ENCODE measurements around the gene EFCAB12. TPM values are rescaled to one million over a fixed set of nuclear protein-coding genes. Genes with fewer than 3 reads are reported as not detected.

Gene EFCAB12
- total RNA-seq, 2 experiments from 2014 or later, result 0.56 to 1.4 TPM

DNA sequence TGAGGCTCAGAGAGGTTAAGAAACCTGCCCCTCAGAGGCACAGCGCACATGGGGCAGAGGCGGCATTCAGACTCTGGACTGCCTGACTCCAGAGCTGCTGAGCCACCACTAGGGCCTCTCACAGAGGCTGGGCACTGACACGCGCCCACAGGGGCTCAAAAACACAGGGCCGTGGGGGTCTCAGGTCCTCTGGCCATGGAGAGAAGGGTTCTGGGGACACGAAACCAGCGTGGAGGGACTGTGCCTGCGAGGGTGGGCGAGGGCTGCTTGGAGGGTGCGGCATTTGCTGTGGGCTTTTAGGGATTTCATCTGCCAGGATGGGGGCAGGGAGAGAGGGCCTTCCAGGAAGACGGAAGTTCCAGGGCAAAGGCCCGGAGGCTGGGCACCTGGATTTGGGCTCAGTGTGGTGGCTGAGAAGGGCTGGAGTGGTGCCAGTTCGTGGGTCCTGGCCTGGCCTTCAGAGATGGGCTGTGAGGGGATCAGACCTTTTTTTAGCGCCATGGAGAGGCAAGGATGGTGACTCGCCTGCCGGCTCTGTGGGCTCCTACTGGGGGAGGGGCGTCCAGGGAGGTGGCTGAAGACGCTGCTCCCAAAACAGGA, 69.6 kb downstream of the EFCAB12 start:
- no peaks in the 10 kb centered on the region for H3K27me3 Mint-ChIP-seq
- DNase-seq (no peak), ATAC-seq (no peak)
- no peaks in the 10 kb centered on the region for H3K9me3 Mint-ChIP-seq (ENCODE audit: low read depth)
- H3K4me3 Mint-ChIP-seq, result no peak overlapping the region
- H3K36me3 Mint-ChIP-seq, result no peaks in the 10 kb centered on the region
- CTCF ChIA-PET, result no interaction called here
- H3K4me1 Mint-ChIP-seq, result no peaks in the 10 kb centered on the region
- H3K27ac Mint-ChIP-seq, result no peak overlapping the region

DNA sequence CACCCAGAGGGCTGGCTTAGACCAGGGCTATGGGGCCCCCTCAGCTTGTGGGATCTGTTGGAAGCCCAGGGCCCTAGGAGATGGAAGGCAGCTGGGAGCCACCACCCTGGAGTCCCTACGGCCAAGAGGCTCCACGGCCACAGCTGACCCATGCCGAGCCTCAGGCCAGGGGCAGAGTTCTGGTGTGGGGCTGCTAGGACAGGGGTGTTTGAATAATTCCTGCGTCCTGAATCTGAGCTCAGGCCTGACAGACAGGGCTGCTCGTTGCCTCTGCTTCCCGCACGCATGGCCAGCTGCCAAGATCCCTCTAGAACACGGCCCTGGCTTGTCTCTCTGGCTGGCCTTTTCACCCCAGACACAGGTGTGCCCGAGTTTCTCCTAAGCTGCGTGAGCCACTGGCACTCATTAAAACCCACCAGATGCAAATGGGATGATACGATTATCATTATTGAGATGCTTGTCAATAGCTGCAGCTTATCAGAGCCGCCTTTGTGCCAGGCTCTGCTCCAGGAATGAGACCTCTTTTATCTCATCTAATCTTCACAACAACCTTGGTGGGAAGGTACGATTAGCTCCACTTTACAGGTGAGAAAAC, 70.2 kb downstream of the EFCAB12 start:
- no peaks in the 10 kb centered on the region for H3K36me3 Mint-ChIP-seq
- H3K27me3 Mint-ChIP-seq, result no peaks in the 10 kb centered on the region
- H3K27ac Mint-ChIP-seq, result no peak overlapping the region
- CTCF ChIA-PET, result no interaction called here
- no peaks in the 10 kb centered on the region for H3K4me1 Mint-ChIP-seq
- H3K4me3 Mint-ChIP-seq, result no peak overlapping the region
- H3K9me3 Mint-ChIP-seq (ENCODE audit: low read depth), result no peaks in the 10 kb centered on the region
- ATAC-seq (no peak), DNase-seq (no peak)

DNA sequence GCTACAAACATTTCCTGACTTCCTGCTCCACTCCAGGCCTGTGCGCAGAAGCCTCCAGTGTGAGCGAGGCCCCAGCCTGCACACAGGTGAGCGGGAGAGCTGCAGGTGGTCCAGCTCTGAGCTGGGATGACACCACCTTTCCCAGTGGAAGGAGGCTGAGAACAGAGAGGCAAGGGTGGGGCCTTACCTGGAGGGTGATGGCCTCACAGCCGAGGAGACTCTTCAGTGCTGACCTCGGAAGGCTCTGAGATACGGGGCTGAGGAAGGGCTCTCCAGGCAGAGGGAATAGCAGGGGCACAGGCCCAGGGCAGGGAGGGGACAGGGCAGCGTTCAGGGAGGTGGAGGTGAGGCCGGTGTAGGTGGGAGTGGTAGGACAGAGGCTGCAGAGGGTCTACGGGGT, 70.8 kb downstream of the EFCAB12 start:
- H3K4me3 Mint-ChIP-seq, result no peak overlapping the region
- no peak for ATAC-seq
- no peak overlapping the region for H3K27ac Mint-ChIP-seq
- no peaks in the 10 kb centered on the region for H3K27me3 Mint-ChIP-seq
- no peaks in the 10 kb centered on the region for H3K36me3 Mint-ChIP-seq
- no peaks in the 10 kb centered on the region for H3K9me3 Mint-ChIP-seq (ENCODE audit: low read depth)
- DNase-seq, result no peak
- H3K4me1 Mint-ChIP-seq, result no peaks in the 10 kb centered on the region
- CTCF ChIA-PET, result no interaction called here

DNA sequence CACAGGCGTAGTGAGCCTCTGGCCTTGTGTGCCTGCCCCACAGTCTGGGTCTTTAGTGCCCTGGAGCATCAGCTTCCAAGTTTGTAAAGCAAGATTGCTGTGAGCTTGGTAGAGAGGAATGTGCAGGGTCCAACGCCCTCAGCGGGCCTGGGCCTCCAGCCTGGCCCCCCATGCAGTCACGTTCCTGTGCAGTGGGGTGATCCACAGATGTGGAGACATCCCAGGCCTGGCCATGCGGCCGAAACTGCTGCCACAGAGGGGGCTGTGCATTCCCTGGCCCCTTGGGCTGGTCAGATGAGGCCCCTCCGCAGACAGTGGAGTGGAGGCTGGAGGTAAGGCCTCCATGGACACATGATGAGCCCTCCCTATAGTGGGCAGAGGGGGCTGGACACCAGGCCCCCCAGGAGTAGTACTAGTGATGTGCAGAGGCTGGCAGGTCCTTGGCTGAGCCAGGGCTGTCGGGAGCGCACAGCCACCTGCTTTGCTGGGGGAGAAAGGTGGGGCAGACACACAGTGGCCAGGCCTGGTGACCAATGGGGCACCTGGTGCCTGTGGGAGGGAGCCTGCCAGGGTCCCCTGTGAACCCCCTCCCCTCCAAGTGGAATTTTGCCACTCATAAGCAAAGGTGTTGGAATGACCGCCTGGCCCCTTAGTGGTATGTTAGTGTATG, 71.5 kb downstream of the EFCAB12 start:
- no peaks in the 10 kb centered on the region for H3K4me1 Mint-ChIP-seq
- H3K36me3 Mint-ChIP-seq, result no peaks in the 10 kb centered on the region
- CTCF ChIA-PET, result no interaction called here
- DNase-seq (no peak), ATAC-seq (no peak)
- no peak overlapping the region for H3K4me3 Mint-ChIP-seq
- H3K9me3 Mint-ChIP-seq (ENCODE audit: low read depth), result no peaks in the 10 kb centered on the region
- H3K27ac Mint-ChIP-seq, result no peak overlapping the region
- no peaks in the 10 kb centered on the region for H3K27me3 Mint-ChIP-seq

DNA sequence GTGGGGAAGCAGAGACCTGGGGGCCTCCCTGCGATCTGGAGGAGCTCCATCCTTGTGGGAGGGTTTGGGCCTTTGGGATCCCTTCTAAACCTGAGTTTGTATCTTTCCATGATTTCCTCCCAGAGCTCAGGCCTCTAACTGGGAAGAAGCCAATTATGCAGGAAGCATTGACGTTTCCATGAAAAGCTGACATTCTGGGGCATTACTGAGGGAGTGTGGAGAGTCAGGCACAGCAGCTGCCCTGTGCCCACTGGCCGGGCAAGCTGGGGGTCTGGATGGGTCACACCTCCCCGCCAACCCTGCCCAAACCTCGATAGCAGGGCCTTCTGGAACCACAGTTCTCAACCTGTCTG, 74.9 kb downstream of the EFCAB12 start:
- no peak overlapping the region for H3K27ac Mint-ChIP-seq
- H3K9me3 Mint-ChIP-seq (ENCODE audit: low read depth), result no peaks in the 10 kb centered on the region
- peaks cover 4% of the 10 kb centered on the region for H3K27me3 Mint-ChIP-seq
- DNase-seq (no peak), ATAC-seq (no peak)
- no peak overlapping the region for H3K4me3 Mint-ChIP-seq
- no peaks in the 10 kb centered on the region for H3K36me3 Mint-ChIP-seq
- H3K4me1 Mint-ChIP-seq, result no peaks in the 10 kb centered on the region
- CTCF ChIA-PET, result interaction anchor here (1.3 kb wide), 1 partner anchor 10 kb away, joined by 3 read pairs; no protein-coding TSS in a partner anchor

DNA sequence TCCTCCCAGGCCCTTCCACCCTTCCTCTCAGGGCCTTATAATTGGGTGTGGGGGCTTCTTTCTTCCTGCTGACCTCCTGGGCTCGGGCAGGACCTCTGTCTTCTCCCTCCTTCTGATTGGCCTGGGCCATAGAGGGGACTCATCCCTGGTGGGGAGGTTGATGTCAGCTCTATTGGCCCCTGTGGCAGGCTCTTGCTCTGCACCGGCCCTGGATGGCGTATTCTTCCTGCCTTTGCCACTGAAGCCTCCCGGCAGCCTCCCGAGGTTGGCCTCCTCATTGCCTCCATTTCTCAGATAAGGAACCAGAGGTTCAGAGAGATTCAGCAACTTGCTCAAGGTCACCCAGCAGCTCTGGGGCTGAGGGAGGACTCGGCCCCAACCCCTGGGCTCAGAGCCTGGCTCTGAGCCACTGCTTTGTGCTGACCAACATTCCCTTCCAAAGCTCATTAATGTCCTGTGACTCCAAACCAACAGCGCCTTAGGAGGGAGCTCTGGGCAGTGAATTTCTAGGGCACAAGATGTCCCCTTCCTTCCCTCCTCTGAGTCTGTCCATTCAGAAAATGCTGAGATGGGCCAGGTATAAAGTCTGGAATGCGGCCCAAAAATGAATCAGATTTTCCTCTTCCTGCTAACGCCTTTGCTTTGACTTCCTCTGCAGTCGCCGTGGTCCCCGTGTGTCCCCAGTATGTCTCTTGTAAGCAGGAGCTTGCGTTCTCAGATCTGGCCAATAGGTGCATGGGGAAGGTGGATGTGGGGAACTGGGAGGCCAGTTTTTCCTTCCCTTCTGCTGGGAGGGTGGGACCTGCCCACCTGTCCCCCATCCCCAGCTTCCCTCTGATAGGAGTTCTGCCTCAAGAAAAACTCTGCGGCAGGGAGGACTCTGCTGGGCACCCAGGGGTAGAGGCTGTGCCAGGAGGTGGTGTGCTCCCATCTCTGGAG, 75.5 kb downstream of the EFCAB12 start:
- peaks cover 4% of the 10 kb centered on the region for H3K27me3 Mint-ChIP-seq
- no peaks in the 10 kb centered on the region for H3K36me3 Mint-ChIP-seq
- H3K4me3 Mint-ChIP-seq, result no peak overlapping the region
- no peaks in the 10 kb centered on the region for H3K9me3 Mint-ChIP-seq (ENCODE audit: low read depth)
- no peaks in the 10 kb centered on the region for H3K4me1 Mint-ChIP-seq
- no peak overlapping the region for H3K27ac Mint-ChIP-seq
- ATAC-seq, result no peak
- no peak for DNase-seq
- CTCF ChIA-PET, result interaction anchor here (1.3 kb wide), 1 partner anchor 9 kb away, joined by 3 read pairs; no protein-coding TSS in a partner anchor

DNA sequence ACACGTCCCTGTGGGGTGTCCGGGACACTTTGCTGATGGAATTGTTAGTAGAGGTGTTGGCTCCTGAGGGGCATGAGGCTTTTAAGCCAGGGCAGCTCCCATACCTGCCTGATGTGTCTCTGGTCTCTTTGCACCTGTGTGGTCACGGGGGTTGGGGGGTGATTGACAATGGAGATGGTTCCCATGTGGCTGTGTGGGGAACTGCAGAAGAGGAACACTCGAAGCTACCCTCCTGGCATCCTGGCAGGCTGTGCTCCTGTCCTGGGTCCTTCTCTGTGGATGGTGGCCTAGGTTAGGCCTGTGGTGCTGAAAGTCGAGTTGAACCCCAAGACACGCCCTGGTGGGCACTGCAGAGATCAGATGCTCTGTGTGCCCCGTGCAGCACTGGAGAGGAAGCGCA, 76.4 kb downstream of the EFCAB12 start:
- no peak overlapping the region for H3K4me3 Mint-ChIP-seq
- no peak for ATAC-seq
- peaks cover 4% of the 10 kb centered on the region for H3K27me3 Mint-ChIP-seq
- H3K4me1 Mint-ChIP-seq, result no peaks in the 10 kb centered on the region
- CTCF ChIA-PET, result no interaction called here
- H3K9me3 Mint-ChIP-seq (ENCODE audit: low read depth), result no peaks in the 10 kb centered on the region
- no peaks in the 10 kb centered on the region for H3K36me3 Mint-ChIP-seq
- no peak for DNase-seq
- no peak overlapping the region for H3K27ac Mint-ChIP-seq

Other genes starting within 250 kb of the EFCAB12 start
- 100 to 1,000 TPM; 270 to 330 TPM for gene CNBP, start 244.7 kb downstream of the EFCAB12 start, total RNA-seq
- 100 to 1,000 TPM; 130 to 141 TPM for gene COPG1, start 179.0 kb downstream of the EFCAB12 start, total RNA-seq
- gene HMCES, start 149.8 kb downstream of the EFCAB12 start, total RNA-seq, result 10 to 100 TPM; 43.4 to 52.1 TPM
- 10 to 100 TPM; 51.9 to 52.0 TPM for gene MBD4, start 11.3 kb upstream of the EFCAB12 start, total RNA-seq
- 10 to 100 TPM; 15.6 to 34.0 TPM for gene IFT122, start 11.6 kb upstream of the EFCAB12 start, total RNA-seq
- not detected for gene RHO, start 100.0 kb upstream of the EFCAB12 start, total RNA-seq
- gene H1-8, start 114.5 kb upstream of the EFCAB12 start, total RNA-seq, result not detected
- 1 to 10 TPM; 1.1 to 3.0 TPM for gene PLXND1, start 178.0 kb upstream of the EFCAB12 start, total RNA-seq

Data from activated CD8-positive, alpha-beta memory T cell treated with anti-CD3 and anti-CD28 coated beads, Interleukin-2, amount 10 ng/mL, durations not matched to agents 7 days and 5 days (primary cell).